Mesenchymal stem cell (in vitro differentiated cells and primary cell): ENCODE results near the gene ACOT7.

Experiments
- DNase-seq: peaks from one replicate; pipeline ENCODE4 v3.0.0-alpha.2; 2013
- H2AFZ ChIP-seq: one replicate; pipeline ENCODE4 v1.6.1; 2013; ENCODE audit warnings: low read depth, mild to moderate bottlenecking, control low read depth, inconsistent platforms, low read length, moderate library complexity
- H2AK5ac ChIP-seq: 2 replicates; pipeline ENCODE4 v1.6.1; 2013; ENCODE audit warnings: low read length, moderate library complexity, mild to moderate bottlenecking, inconsistent platforms; ENCODE audit not compliant: severe bottlenecking
- H2BK120ac ChIP-seq: one replicate; pipeline ENCODE4 v1.6.1; 2013; ENCODE audit warnings: low read depth, mild to moderate bottlenecking, inconsistent platforms, low read length, moderate library complexity
- H2BK12ac ChIP-seq, 2 experiments: one replicate each; pipeline ENCODE4 v1.6.1; 2013; ENCODE audit warnings: inconsistent platforms in 2 of 2, low read length in 2 of 2, mild to moderate bottlenecking in 2 of 2, moderate library complexity in 2 of 2, control low read depth in 1 of 2
- H2BK15ac ChIP-seq: one replicate; pipeline ENCODE4 v1.6.1; 2013; ENCODE audit warnings: mild to moderate bottlenecking, low read depth, inconsistent platforms; ENCODE audit not compliant: poor library complexity, severe bottlenecking
- H2BK5ac ChIP-seq: 2 replicates; pipeline ENCODE4 v1.6.1; 2013; ENCODE audit warnings: low read depth, mild to moderate bottlenecking, low read length, control low read depth, inconsistent platforms; ENCODE audit not compliant: poor library complexity, severe bottlenecking
- H3K14ac ChIP-seq, 2 experiments: one replicate each; pipeline ENCODE4 v1.6.1; 2013; ENCODE audit warnings: inconsistent platforms in 2 of 2, low read length in 2 of 2, control low read depth in 1 of 2, mild to moderate bottlenecking in 1 of 2, moderate library complexity in 1 of 2
- H3K18ac ChIP-seq, 2 experiments: one replicate each; pipeline ENCODE4 v1.6.1; 2013; ENCODE audit warnings: inconsistent platforms in 2 of 2, low read length in 2 of 2, control low read depth in 1 of 2, low read depth in 1 of 2, mild to moderate bottlenecking in 1 of 2
- H3K23ac ChIP-seq, 2 experiments: one replicate each; pipeline ENCODE4 v1.6.1; 2013; ENCODE audit warnings: inconsistent platforms in 2 of 2, low read length in 2 of 2, mild to moderate bottlenecking in 2 of 2, moderate library complexity in 2 of 2, control low read depth in 1 of 2
- H3K27ac ChIP-seq: 2 replicates; pipeline ENCODE4 v1.5.1; 2013; ENCODE audit warnings: mild to moderate bottlenecking, moderate library complexity, low read length, control low read depth, inconsistent platforms; ENCODE audit not compliant: poor library complexity, severe bottlenecking
- H3K27me3 ChIP-seq, 2 experiments: 2 replicates each; pipeline versions ENCODE4 v1.6.1 to v1.7.0; 2013; ENCODE audit warnings: low read length in 2 of 2, mild to moderate bottlenecking in 2 of 2, moderate library complexity in 2 of 2, control low read depth in 1 of 2, inconsistent platforms in 1 of 2; ENCODE audit not compliant: control insufficient read depth in 1 of 2, insufficient read depth in 1 of 2
- H3K36me3 ChIP-seq, 2 experiments: 2 replicates each; pipeline versions ENCODE4 v1.6.1 to v1.7.0; 2013; ENCODE audit warnings: low read length in 2 of 2, control low read depth in 1 of 2, inconsistent platforms in 1 of 2, low read depth in 1 of 2, mild to moderate bottlenecking in 1 of 2; ENCODE audit not compliant: insufficient read depth in 2 of 2, control insufficient read depth in 1 of 2
- H3K4ac ChIP-seq, 2 experiments: one replicate each; pipeline ENCODE4 v1.6.1; 2013; ENCODE audit warnings: inconsistent platforms in 2 of 2, low read length in 2 of 2, mild to moderate bottlenecking in 2 of 2, moderate library complexity in 2 of 2, control low read depth in 1 of 2, low read depth in 1 of 2
- H3K4me1 ChIP-seq: 2 replicates; pipeline ENCODE4 v1.6.1; 2013; ENCODE audit warnings: low read depth, low read length, control low read depth; ENCODE audit not compliant: control insufficient read depth, insufficient read depth
- H3K4me2 ChIP-seq: 2 replicates; pipeline ENCODE4 v1.6.1; 2013; ENCODE audit warnings: low read length, mild to moderate bottlenecking, inconsistent platforms; ENCODE audit not compliant: poor library complexity, severe bottlenecking
- H3K4me3 ChIP-seq, 2 experiments: 2 replicates each; pipeline versions ENCODE4 v1.5.1 to v1.7.0; 2013; ENCODE audit warnings: low read length in 2 of 2, mild to moderate bottlenecking in 2 of 2, control low read depth in 1 of 2, low read depth in 1 of 2; ENCODE audit not compliant: insufficient read depth in 1 of 2
- H3K79me1 ChIP-seq: replicated peaks from 2 replicates; pipeline ENCODE4 v1.6.1; 2013; ENCODE audit warnings: mild to moderate bottlenecking, control low read depth, low read length, inconsistent platforms; ENCODE audit not compliant: poor library complexity, severe bottlenecking
- H3K9ac ChIP-seq: 2 replicates; pipeline ENCODE4 v1.7.0; 2013; ENCODE audit warnings: mild to moderate bottlenecking, low read length, moderate library complexity
- H3K9me3 ChIP-seq: 2 replicates; pipeline ENCODE4 v1.7.0; 2013; ENCODE audit warnings: mild to moderate bottlenecking, low read length; ENCODE audit not compliant: control insufficient read depth
- H4K8ac ChIP-seq: one replicate; pipeline ENCODE4 v1.6.1; 2013; ENCODE audit warnings: inconsistent platforms, mild to moderate bottlenecking, low read length, moderate library complexity
- H4K91ac ChIP-seq: one replicate; pipeline ENCODE4 v1.6.1; 2013; ENCODE audit warnings: mild to moderate bottlenecking, low read length, inconsistent platforms
- WGBS: methylation state at CpG from one replicate; pipeline ENCODE4 v1.1.7; 2013; ENCODE audit warnings: mixed read lengths; 5-methylcytosine and 5-hydroxymethylcytosine counted together

Gene ACOT7

GRCh38 chr1:6292102-6292501, 101.5 kb downstream of the ACOT7 start:
- peaks cover 2% of the 10 kb centered on the region for H3K4me1 ChIP-seq
- H3K9ac ChIP-seq, result no peak overlapping the region
- H2BK15ac ChIP-seq, result no peak overlapping the region
- no peak overlapping the region for H2AFZ ChIP-seq
- no peak overlapping the region for H3K4me2 ChIP-seq
- H3K4ac ChIP-seq, result no peak overlapping the region
- no peak overlapping the region for H4K8ac ChIP-seq
- 98% methylated on average over 10 of the region's 10 CpGs for WGBS
- no peak for DNase-seq
- H3K14ac ChIP-seq, result no peak overlapping the region
- H3K23ac ChIP-seq, result no peak overlapping the region
- no peak overlapping the region for H2BK5ac ChIP-seq
- no peak overlapping the region for H2AK5ac ChIP-seq
- H3K27ac ChIP-seq, result no peak overlapping the region
- H4K91ac ChIP-seq, result no peak overlapping the region
- no peak overlapping the region for H3K4me3 ChIP-seq
- peaks cover 9 to 55% of the 10 kb centered on the region in 2 experiments for H3K36me3 ChIP-seq
- no peaks in the 10 kb centered on the region for H3K27me3 ChIP-seq
- H2BK120ac ChIP-seq, result no peak overlapping the region
- no peak overlapping the region for H2BK12ac ChIP-seq
- H3K79me1 ChIP-seq, result peaks cover 6% of the 10 kb centered on the region
- no peak overlapping the region for H3K18ac ChIP-seq
- no peaks in the 10 kb centered on the region for H3K9me3 ChIP-seq

GRCh38 chr1:6288665-6289064, 104.9 kb downstream of the ACOT7 start:
- H3K4me3 ChIP-seq, result no peak overlapping the region
- H3K18ac ChIP-seq, result no peak overlapping the region
- WGBS, result 92% methylated on average over 10 of the region's 10 CpGs
- H3K9me3 ChIP-seq, result no peaks in the 10 kb centered on the region
- no peak overlapping the region for H4K8ac ChIP-seq
- H3K4ac ChIP-seq, result no peak overlapping the region
- no peak overlapping the region for H3K4me2 ChIP-seq
- H3K9ac ChIP-seq, result no peak overlapping the region
- peaks cover 0 to 56% of the 10 kb centered on the region in 2 experiments for H3K36me3 ChIP-seq
- H3K27me3 ChIP-seq, result no peaks in the 10 kb centered on the region
- peaks cover 8% of the 10 kb centered on the region for H3K79me1 ChIP-seq
- DNase-seq, result no peak
- no peak overlapping the region for H2AK5ac ChIP-seq
- H2BK120ac ChIP-seq, result no peak overlapping the region
- peaks cover 5% of the 10 kb centered on the region for H3K4me1 ChIP-seq
- no peak overlapping the region for H2BK5ac ChIP-seq
- H2BK12ac ChIP-seq, result no peak overlapping the region
- H3K23ac ChIP-seq, result no peak overlapping the region
- H3K27ac ChIP-seq, result no peak overlapping the region
- no peak overlapping the region for H2AFZ ChIP-seq
- H2BK15ac ChIP-seq, result no peak overlapping the region
- H3K14ac ChIP-seq, result no peak overlapping the region
- no peak overlapping the region for H4K91ac ChIP-seq

GRCh38 chr1:6288026-6288425, 105.5 kb downstream of the ACOT7 start:
- Histone ChIP-seq H3K18ac (no peak overlapping the region), H2AK5ac (no peak overlapping the region), H3K27ac (no peak overlapping the region), H3K79me1 (peaks cover 8% of the 10 kb centered on the region), H3K4me2 (no peak overlapping the region), H2BK5ac (no peak overlapping the region), H4K91ac (no peak overlapping the region), H3K4me3 (no peak overlapping the region), H3K4ac (no peak overlapping the region), H3K14ac (no peak overlapping the region), H3K27me3 (no peaks in the 10 kb centered on the region), H4K8ac (no peak overlapping the region), H2BK12ac (no peak overlapping the region), H3K36me3 (peaks cover 0 to 50% of the 10 kb centered on the region in 2 experiments), H3K4me1 (peaks cover 5% of the 10 kb centered on the region), H3K9me3 (no peaks in the 10 kb centered on the region), H3K9ac (peak overlapping the region; percentile 24), H2BK120ac (no peak overlapping the region), H2BK15ac (no peak overlapping the region), H3K23ac (no peak overlapping the region), H2AFZ (no peak overlapping the region)
- 97% methylated on average over 14 of the region's 14 CpGs for WGBS
- DNase-seq, result no peak

- Histone ChIP-seq H4K91ac (no peak overlapping the region), H2BK15ac (no peak overlapping the region), H3K4me3 (no peak overlapping the region), H3K36me3 (peaks cover 0 to 54% of the 10 kb centered on the region in 2 experiments), H3K23ac (no peak overlapping the region), H3K18ac (no peak overlapping the region), H3K9ac (peak overlapping the region; percentile 24), H2BK5ac (no peak overlapping the region), H4K8ac (no peak overlapping the region), H3K79me1 (peaks cover 8% of the 10 kb centered on the region), H3K27ac (no peak overlapping the region), H3K4me1 (peaks cover 5% of the 10 kb centered on the region), H2AFZ (no peak overlapping the region), H3K4me2 (no peak overlapping the region), H2BK120ac (no peak overlapping the region), H2BK12ac (no peak overlapping the region), H2AK5ac (no peak overlapping the region), H3K4ac (no peak overlapping the region), H3K14ac (no peak overlapping the region), H3K9me3 (no peaks in the 10 kb centered on the region), H3K27me3 (no peaks in the 10 kb centered on the region)
- WGBS, result 98% methylated on average over 10 of the region's 10 CpGs
- no peak for DNase-seq
Measured at GRCh38 chr1:6287431-6287886, 106.1 kb downstream of the ACOT7 start.
